ENCODE data around the gene ATP5F1D. TPM values are rescaled to one million over a fixed set of nuclear protein-coding genes. Genes with fewer than 3 reads are reported as not detected.

The ATP5F1D gene
- total RNA-seq, 2 donors from 2014 or later = 144 to 159 TPM

DNA sequence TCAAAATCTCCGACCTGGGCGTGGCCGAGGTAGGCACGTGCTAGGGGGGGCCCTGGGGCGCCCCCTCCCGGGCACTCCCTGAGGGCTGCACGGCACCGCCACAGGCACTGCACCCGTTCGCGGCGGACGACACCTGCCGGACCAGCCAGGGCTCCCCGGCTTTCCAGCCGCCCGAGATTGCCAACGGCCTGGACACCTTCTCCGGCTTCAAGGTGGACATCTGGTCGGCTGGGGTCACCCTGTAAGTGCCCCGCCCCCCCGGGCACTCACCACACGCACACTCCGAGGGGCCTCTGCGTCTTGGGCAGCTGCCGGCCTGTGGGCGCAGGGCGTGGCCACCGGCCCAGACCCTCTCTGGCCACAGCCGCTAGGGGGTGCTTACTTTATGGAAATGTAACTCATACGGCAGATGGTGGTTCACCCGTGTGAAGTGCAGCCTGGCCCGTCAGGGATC is 21.0 kb upstream of the ATP5F1D start:
- WGBS, 2 experiments (ENCODE audit: insufficient coverage in 1 of 2, insufficient read length in 1 of 2) = 91 to 94% methylated on average over 12 to 33 of the region's 33 CpGs

GRCh38 chr19:1220976-1221903 is 20.3 kb upstream of the ATP5F1D start:
- Mint-ChIP-seq H3K27ac (no peak overlapping the region), H3K9me3 (no peaks in the 10 kb centered on the region), H3K4me1 (peaks cover 5% of the 10 kb centered on the region), H3K4me3 (no peak overlapping the region), H3K27me3 (ENCODE audit: insufficient read depth) (no peaks in the 10 kb centered on the region), H3K36me3 (ENCODE audit: low read depth) (peaks cover 7% of the 10 kb centered on the region)
- peak; percentile 82 for DNase-seq
- Histone ChIP-seq H3K4me3 (ENCODE audit: low read length) (no peak overlapping the region), H3K27ac (ENCODE audit: low read depth, low read length) (peak overlapping the region; percentile 29), H3K9ac (ENCODE audit: extremely low read depth, low read length, poor library complexity, severe bottlenecking) (no peak overlapping the region), H3K36me3 (ENCODE audit: control insufficient read depth, insufficient read depth, low read length) (peaks cover 18% of the 10 kb centered on the region), H3K9me3 (ENCODE audit: control insufficient read depth, low read length) (no peaks in the 10 kb centered on the region), H3K4me1 (ENCODE audit: control insufficient read depth, insufficient read depth, low read length) (no peaks in the 10 kb centered on the region), H3K27me3 (ENCODE audit: control insufficient read depth, insufficient read depth, low read length, poor library complexity, severe bottlenecking) (no peaks in the 10 kb centered on the region)
- peak; percentile 74 for TF ChIP-seq CTCF (conservative IDR thresholded peaks at IDR 0.05)
- WGBS, 2 experiments (ENCODE audit: insufficient coverage in 1 of 2, insufficient read length in 1 of 2) = 83 to 90% methylated on average over 14 to 38 of the region's 38 CpGs

More for the DNA sequence above, 21.0 kb upstream of the ATP5F1D start:
- H3K27me3 ChIP-seq (ENCODE audit: control insufficient read depth, insufficient read depth, low read length, poor library complexity, severe bottlenecking) = no peaks in the 10 kb centered on the region
- Mint-ChIP-seq H3K4me3 (no peak overlapping the region), H3K27me3 (ENCODE audit: insufficient read depth) (no peaks in the 10 kb centered on the region), H3K36me3 (ENCODE audit: low read depth) (peaks cover 7% of the 10 kb centered on the region), H3K4me1 (peaks cover 5% of the 10 kb centered on the region), H3K9me3 (no peaks in the 10 kb centered on the region), H3K27ac (no peak overlapping the region)
- H3K36me3 ChIP-seq (ENCODE audit: control insufficient read depth, insufficient read depth, low read length) = peaks cover 18% of the 10 kb centered on the region
- H3K4me1 ChIP-seq (ENCODE audit: control insufficient read depth, insufficient read depth, low read length) = no peaks in the 10 kb centered on the region
- no peak for DNase-seq
- no peaks in the 10 kb centered on the region for H3K9me3 ChIP-seq (ENCODE audit: control insufficient read depth, low read length)
- no peak overlapping the region for H3K27ac ChIP-seq (ENCODE audit: low read depth, low read length)
- no peak overlapping the region for H3K9ac ChIP-seq (ENCODE audit: extremely low read depth, low read length, poor library complexity, severe bottlenecking)
- no peak overlapping the region for H3K4me3 ChIP-seq (ENCODE audit: low read length)
- TF ChIP-seq CTCF (conservative IDR thresholded peaks at IDR 0.05) = no peak

DNA sequence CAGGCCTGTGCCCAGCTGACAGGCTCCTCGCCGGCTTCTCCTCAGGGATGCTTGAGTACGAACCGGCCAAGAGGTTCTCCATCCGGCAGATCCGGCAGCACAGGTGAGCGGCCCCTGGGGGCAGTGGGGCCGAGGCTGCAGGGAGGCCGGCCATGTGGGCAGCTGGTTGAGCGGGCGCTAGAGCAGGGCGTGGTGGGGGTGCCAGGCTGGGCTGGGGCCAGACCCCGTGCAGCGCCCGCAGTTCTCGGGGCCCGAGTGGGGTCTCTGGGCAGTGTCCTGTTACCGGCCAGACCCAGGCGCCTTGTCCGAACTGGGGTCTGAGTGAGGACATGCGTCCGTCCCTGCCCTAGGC is 19.7 kb upstream of the ATP5F1D start:
- Mint-ChIP-seq H3K36me3 (ENCODE audit: low read depth) (peaks cover 7% of the 10 kb centered on the region), H3K27ac (no peak overlapping the region), H3K4me3 (no peak overlapping the region), H3K27me3 (ENCODE audit: insufficient read depth) (no peaks in the 10 kb centered on the region), H3K9me3 (no peaks in the 10 kb centered on the region), H3K4me1 (peaks cover 4% of the 10 kb centered on the region)
- DNase-seq = no peak
- Histone ChIP-seq H3K4me3 (ENCODE audit: low read length) (no peak overlapping the region), H3K9me3 (ENCODE audit: control insufficient read depth, low read length) (no peaks in the 10 kb centered on the region), H3K27me3 (ENCODE audit: control insufficient read depth, insufficient read depth, low read length, poor library complexity, severe bottlenecking) (no peaks in the 10 kb centered on the region), H3K9ac (ENCODE audit: extremely low read depth, low read length, poor library complexity, severe bottlenecking) (no peak overlapping the region), H3K27ac (ENCODE audit: low read depth, low read length) (peak overlapping the region; percentile 29), H3K36me3 (ENCODE audit: control insufficient read depth, insufficient read depth, low read length) (peaks cover 18% of the 10 kb centered on the region), H3K4me1 (ENCODE audit: control insufficient read depth, insufficient read depth, low read length) (no peaks in the 10 kb centered on the region)
- TF ChIP-seq CTCF (conservative IDR thresholded peaks at IDR 0.05) = no peak
- 94% methylated on average over 19 to 22 of the region's 22 CpGs for WGBS, 2 experiments (ENCODE audit: insufficient coverage in 1 of 2, insufficient read length in 1 of 2)

Measured in endodermal cell (in vitro differentiated cells).